HG03103 (cell line): Measurements from ENCODE around the gene PSIP1.

Experiments
- ATAC-seq: cut with Tn5 transposase; IDR thresholded peaks from one replicate; pipeline ENCODE4 v1.9.1; 2021; ENCODE audit warnings: low read depth; ENCODE audit not compliant: unreplicated experiment

Gene PSIP1

GRCh38 chr9:15509931-15510788 lies 610 bp downstream of the PSIP1 start:
- peak; percentile 21 for ATAC-seq

- no peak for ATAC-seq
These were observed 4.8 kb downstream of the PSIP1 start for GRCh38 chr9:15505921-15506320.

GRCh38 chr9:15501803-15502202 lies 9.0 kb downstream of the PSIP1 start:
- ATAC-seq = no peak

- no peak for ATAC-seq
These were observed 9.6 kb downstream of the PSIP1 start for GRCh38 chr9:15501179-15501578.

- ATAC-seq = no peak
These were observed 11.6 kb downstream of the PSIP1 start for GRCh38 chr9:15499139-15499538.

- no peak for ATAC-seq
These were observed 12.3 kb downstream of the PSIP1 start for GRCh38 chr9:15498246-15498995.

GRCh38 chr9:15492485-15493150 lies 18.2 kb downstream of the PSIP1 start:
- ATAC-seq = no peak

- no peak for ATAC-seq
These were observed 18.8 kb downstream of the PSIP1 start for GRCh38 chr9:15491950-15492349.

GRCh38 chr9:15485836-15486666 lies 24.7 kb downstream of the PSIP1 start:
- ATAC-seq = no peak

GRCh38 chr9:15484802-15485201 lies 26.0 kb downstream of the PSIP1 start:
- no peak for ATAC-seq

- ATAC-seq = no peak
These were observed 28.6 kb downstream of the PSIP1 start for GRCh38 chr9:15482146-15482545.

- ATAC-seq = no peak
These were observed 30.7 kb downstream of the PSIP1 start for GRCh38 chr9:15480028-15480427.

GRCh38 chr9:15475923-15476536 lies 34.7 kb downstream of the PSIP1 start:
- no peak for ATAC-seq

GRCh38 chr9:15469862-15470261 lies 40.9 kb downstream of the PSIP1 start:
- ATAC-seq = no peak

GRCh38 chr9:15469406-15469805 lies 41.4 kb downstream of the PSIP1 start:
- ATAC-seq = no peak

- ATAC-seq = no peak
These were observed 42.6 kb downstream of the PSIP1 start for GRCh38 chr9:15468145-15468544.

- no peak for ATAC-seq
These were observed 49.2 kb downstream of the PSIP1 start for GRCh38 chr9:15461601-15462000.

- no peak for ATAC-seq
These were observed 49.7 kb downstream of the PSIP1 start for GRCh38 chr9:15461056-15461455.

GRCh38 chr9:15453956-15454355 lies 56.8 kb downstream of the PSIP1 start:
- no peak for ATAC-seq

- ATAC-seq = no peak
These were observed 66.6 kb downstream of the PSIP1 start for GRCh38 chr9:15444141-15444540.
